Astrocyte (in vitro differentiated cells and primary cell): ENCODE results near the gene CD55. TPM values are rescaled to one million over a fixed set of nuclear protein-coding genes. Genes with fewer than 3 reads are reported as not detected.

ENCODE experiments used
- total RNA-seq: library from RNA; stranded (reverse); gene quantifications from 2 replicates; pipeline ENCODE4 v1.2.1, GENCODE V29; 2021

The CD55 gene
- total RNA-seq, 1 donor from 2014 or later, result 18.7 TPM

Other genes starting within 250 kb of the CD55 start
- gene C4BPB, start 232.8 kb upstream of the CD55 start, total RNA-seq, result 0.25 and 0.36 TPM in 2 replicates
- not detected in 2 replicates for gene C4BPA, start 217.4 kb upstream of the CD55 start, total RNA-seq
- gene CR2, start 132.7 kb downstream of the CD55 start, total RNA-seq, result 0.07 and 0.09 TPM in 2 replicates
- gene CR1, start 174.5 kb downstream of the CD55 start, total RNA-seq, result 0.09 and 0.14 TPM in 2 replicates